Measurements from ENCODE around the gene WRAP73. TPM values are rescaled to one million over a fixed set of nuclear protein-coding genes. Genes with fewer than 3 reads are reported as not detected.

Gene WRAP73
- polyA plus RNA-seq, 3 donors: 26.1 to 64.9 (median 33.2) TPM

GRCh38 chr1:3673381-3674099 lies 23.6 kb upstream of the WRAP73 start:
- Histone ChIP-seq H3K9me3 (replicated peaks in 1 of 2; ENCODE audit: control insufficient read depth in 1 of 2, insufficient read depth in 1 of 2, low read length in 2 of 2) (no peaks in the 10 kb centered on the region), H3K4me3 (replicated peaks in 1 of 3; ENCODE audit: low read depth in 2 of 3, low read length in 3 of 3) (no peak overlapping the region), H3K4me2 (replicated peaks; ENCODE audit: extremely low read depth, low read length, poor library complexity, severe bottlenecking) (no peak overlapping the region), H4K20me1 (ENCODE audit: insufficient read depth, low read length) (no peaks in the 10 kb centered on the region), H3K79me2 (ENCODE audit: insufficient read depth, low read length) (no peaks in the 10 kb centered on the region), H2AFZ (ENCODE audit: insufficient read depth, low read depth, low read length, poor library complexity, severe bottlenecking) (no peak overlapping the region), H3K36me3 (replicated peaks in 1 of 2; ENCODE audit: control insufficient read depth in 1 of 2, insufficient read depth in 2 of 2, low read length in 2 of 2) (no peaks in the 10 kb centered on the region), H3K4me1 (ENCODE audit: control insufficient read depth in 1 of 2, insufficient read depth in 2 of 2, low read length in 2 of 2) (peaks cover 42 to 57% of the 10 kb centered on the region in 2 donors), H3K27ac (ENCODE audit: low read depth in 1 of 2, low read length in 2 of 2) (no peak overlapping the region), H3K9ac (ENCODE audit: insufficient read depth, low read length, poor library complexity, severe bottlenecking) (no peak overlapping the region), H3K27me3 (ENCODE audit: control insufficient read depth in 2 of 2, insufficient read depth in 2 of 2, low read length in 2 of 2) (peaks cover 0 to 2% of the 10 kb centered on the region in 2 donors)
- H3K27ac Mint-ChIP-seq: peak overlapping the region in 2 of 7 donors; percentile 52 to 69
- no peak overlapping the region for H3K4me3 Mint-ChIP-seq
- intact Hi-C loops (cut with micrococcal nuclease): no loop called here
- WGBS (ENCODE audit: insufficient coverage): 94% methylated on average over 19 of the region's 25 CpGs
- H3K9me3 Mint-ChIP-seq: no peaks in the 10 kb centered on the region
- no peak for DNase-seq
- peaks cover 0 to 14% (median 4%) of the 10 kb centered on the region in 3 donors for H3K27me3 Mint-ChIP-seq (ENCODE audit: low read depth in 3 of 3)
- H3K4me1 Mint-ChIP-seq: peaks cover 53% of the 10 kb centered on the region
- TF ChIP-seq CTCF (IDR thresholded peaks at IDR 0.05): no peak
- H3K36me3 Mint-ChIP-seq: peaks cover 0 to 3% of the 10 kb centered on the region in 2 donors

DNA sequence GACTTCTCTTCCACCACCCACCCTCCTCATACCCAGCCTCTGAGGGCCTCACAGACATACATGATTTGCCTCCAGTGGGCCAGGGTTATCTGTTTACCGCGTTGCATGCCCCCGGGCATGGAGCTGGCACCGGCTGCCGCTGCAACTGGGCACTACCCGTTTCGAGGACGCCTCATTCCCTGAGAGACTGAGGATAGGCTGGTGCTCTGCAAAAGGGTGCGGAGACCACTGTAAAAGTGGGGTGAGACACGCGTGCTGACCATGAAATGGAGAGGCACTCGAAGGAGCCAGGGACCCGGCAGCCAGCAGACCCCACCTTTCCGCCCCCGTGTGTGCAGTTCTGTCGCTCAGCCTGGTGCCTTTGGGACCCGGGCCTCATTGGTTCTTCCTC lies 23.1 kb upstream of the WRAP73 start:
- Histone ChIP-seq H4K20me1 (ENCODE audit: insufficient read depth, low read length) (no peaks in the 10 kb centered on the region), H3K27me3 (ENCODE audit: control insufficient read depth in 2 of 2, insufficient read depth in 2 of 2, low read length in 2 of 2) (peaks cover 0 to 2% of the 10 kb centered on the region in 2 donors), H3K36me3 (replicated peaks in 1 of 2; ENCODE audit: control insufficient read depth in 1 of 2, insufficient read depth in 2 of 2, low read length in 2 of 2) (no peaks in the 10 kb centered on the region), H2AFZ (ENCODE audit: insufficient read depth, low read depth, low read length, poor library complexity, severe bottlenecking) (no peak overlapping the region), H3K4me2 (replicated peaks; ENCODE audit: extremely low read depth, low read length, poor library complexity, severe bottlenecking) (no peak overlapping the region), H3K4me3 (replicated peaks in 1 of 3; ENCODE audit: low read depth in 2 of 3, low read length in 3 of 3) (no peak overlapping the region), H3K9me3 (replicated peaks in 1 of 2; ENCODE audit: control insufficient read depth in 1 of 2, insufficient read depth in 1 of 2, low read length in 2 of 2) (no peaks in the 10 kb centered on the region), H3K4me1 (ENCODE audit: control insufficient read depth in 1 of 2, insufficient read depth in 2 of 2, low read length in 2 of 2) (peaks cover 42 to 57% of the 10 kb centered on the region in 2 donors), H3K27ac (ENCODE audit: low read depth in 1 of 2, low read length in 2 of 2) (no peak overlapping the region), H3K79me2 (ENCODE audit: insufficient read depth, low read length) (no peaks in the 10 kb centered on the region), H3K9ac (ENCODE audit: insufficient read depth, low read length, poor library complexity, severe bottlenecking) (no peak overlapping the region)
- no peak overlapping the region for H3K4me3 Mint-ChIP-seq
- no peak overlapping the region for H3K27ac Mint-ChIP-seq
- H3K36me3 Mint-ChIP-seq: peaks cover 0 to 3% of the 10 kb centered on the region in 2 donors
- no peak for TF ChIP-seq CTCF (IDR thresholded peaks at IDR 0.05)
- no peak for DNase-seq
- WGBS (ENCODE audit: insufficient coverage): 96% methylated on average over 10 of the region's 17 CpGs
- peaks cover 53% of the 10 kb centered on the region for H3K4me1 Mint-ChIP-seq
- H3K27me3 Mint-ChIP-seq (ENCODE audit: low read depth in 3 of 3): peaks cover 0 to 14% (median 4%) of the 10 kb centered on the region in 3 donors
- intact Hi-C loops (cut with micrococcal nuclease): no loop called here
- H3K9me3 Mint-ChIP-seq: no peaks in the 10 kb centered on the region

Measured in CD14-positive monocyte (primary cell).